Neural cell (in vitro differentiated cells): ENCODE data around the gene LSM14B. TPM values are rescaled to one million over a fixed set of nuclear protein-coding genes. Genes with fewer than 3 reads are reported as not detected.

Experiments
- H2AFZ ChIP-seq: fragments of 200-600, 300-800 bp; sonication (generic), shearing (Covaris generic); 2 replicates; pipeline ENCODE4 v1.6.0; 2014; ENCODE audit warnings: low read depth, mild to moderate bottlenecking, antibody characterized with exemption, low read length, moderate library complexity
- H3F3A ChIP-seq: fragments of 200-600 bp; shearing (Covaris generic); 2 replicates; pipeline ENCODE4 v1.6.1; 2016; ENCODE audit warnings: mild to moderate bottlenecking, moderate library complexity, mixed read lengths, antibody characterized with exemption, low read length; ENCODE audit not compliant: insufficient read depth, poor library complexity, severe bottlenecking
- H3K27ac ChIP-seq: fragments of 200-600, 300-800 bp; sonication (generic), shearing (Covaris generic); 2 replicates; pipeline ENCODE4 v1.5.1; 2014; ENCODE audit warnings: mild to moderate bottlenecking, low read length, moderate library complexity
- H3K27me3 ChIP-seq: fragments of 300-800, 200-600 bp; sonication (generic), shearing (Covaris generic); 2 replicates; pipeline ENCODE4 v1.6.0; 2014; ENCODE audit warnings: mild to moderate bottlenecking, low read depth, low read length, moderate library complexity; ENCODE audit not compliant: insufficient read depth
- H3K36me3 ChIP-seq: fragments of 300-800, 200-600 bp; sonication (generic), shearing (Covaris generic); 2 replicates; pipeline ENCODE4 v1.5.1; 2014; ENCODE audit warnings: mild to moderate bottlenecking, antibody characterized with exemption, low read length, moderate library complexity; ENCODE audit not compliant: insufficient read depth
- H3K4me2 ChIP-seq: fragments of 300-800, 200-600 bp; sonication (generic), shearing (Covaris generic); 2 replicates; pipeline ENCODE4 v1.6.0; 2014; ENCODE audit warnings: mild to moderate bottlenecking, low read length
- H3K4me3 ChIP-seq: fragments of 300-800, 200-600 bp; sonication (generic), shearing (Covaris generic); 2 replicates; pipeline ENCODE4 v1.5.1; 2014; ENCODE audit warnings: mild to moderate bottlenecking, low read length, moderate library complexity
- H3K79me2 ChIP-seq: fragments of 200-600 bp; shearing (Covaris generic); replicated peaks from 2 replicates; pipeline ENCODE4 v1.6.0; 2014; ENCODE audit warnings: mild to moderate bottlenecking, low read length, moderate library complexity; ENCODE audit not compliant: insufficient read depth
- H3K9ac ChIP-seq: fragments of 300-800, 200-600 bp; sonication (generic), shearing (Covaris generic); 2 replicates; pipeline ENCODE4 v1.6.1; 2016; ENCODE audit warnings: mild to moderate bottlenecking, low read length, mixed read lengths
- H3K9me2 ChIP-seq: fragments of 200-600 bp; shearing (Covaris generic); 2 replicates; pipeline ENCODE4 v1.6.1; 2016; ENCODE audit warnings: mild to moderate bottlenecking, low read length, mixed read lengths; ENCODE audit not compliant: insufficient read depth
- H3K9me3 ChIP-seq: fragments of 200-600, 300-800 bp; sonication (generic), shearing (Covaris generic); 2 replicates; pipeline ENCODE4 v1.6.1; 2016; ENCODE audit warnings: mild to moderate bottlenecking, mixed run types, low read length, moderate library complexity, mixed read lengths
- H4K20me1 ChIP-seq: fragments of 200-600 bp; shearing (Covaris generic); 2 replicates; pipeline ENCODE4 v1.6.1; 2016; ENCODE audit warnings: mild to moderate bottlenecking, mixed run types; ENCODE audit not compliant: insufficient read depth
- CTCF ChIP-seq: fragments of 450-650 bp; IDR thresholded peaks from 2 replicates; pipeline ENCODE4 v1.5.1; 2014; ENCODE audit warnings: antibody characterized with exemption, mild to moderate bottlenecking, moderate library complexity; ENCODE audit not compliant: poor library complexity, severe bottlenecking
- EP300 ChIP-seq: fragments of 450-650 bp; conservative IDR thresholded peaks from 2 replicates; pipeline ENCODE4 v1.6.1; 2014; ENCODE audit warnings: antibody characterized with exemption, mild to moderate bottlenecking, moderate library complexity; ENCODE audit not compliant: poor library complexity, severe bottlenecking
- EZH2 ChIP-seq: fragments of 200-600, 300-800 bp; shearing (Covaris generic), sonication (generic); IDR thresholded peaks from 2 replicates; pipeline ENCODE4 v1.6.1; 2014; ENCODE audit warnings: antibody characterized with exemption, low read length, borderline replicate concordance, mild to moderate bottlenecking; ENCODE audit not compliant: insufficient read depth, poor library complexity, severe bottlenecking
- MXI1 ChIP-seq: fragments of 450-650 bp; conservative IDR thresholded peaks from 2 replicates; pipeline ENCODE4 v1.6.1; 2014; ENCODE audit warnings: antibody characterized with exemption, mild to moderate bottlenecking; ENCODE audit not compliant: poor library complexity, severe bottlenecking
- POLR2AphosphoS5 ChIP-seq: IDR thresholded peaks from 2 replicates; pipeline ENCODE4 v1.6.1; 2012
- RAD21 ChIP-seq: fragments of 450-650 bp; conservative IDR thresholded peaks from 2 replicates; pipeline ENCODE4 v1.6.1; 2014; ENCODE audit warnings: antibody characterized with exemption, mild to moderate bottlenecking, moderate library complexity
- REST ChIP-seq: IDR thresholded peaks from 2 replicates; pipeline ENCODE4 v1.6.1; 2012; ENCODE audit warnings: borderline replicate concordance
- SMC3 ChIP-seq: fragments of 450-650 bp; conservative IDR thresholded peaks from 2 replicates; pipeline ENCODE4 v1.6.1; 2014; ENCODE audit warnings: antibody characterized with exemption, mild to moderate bottlenecking, moderate library complexity; ENCODE audit not compliant: poor library complexity
- TAF1 ChIP-seq: IDR thresholded peaks from 2 replicates; pipeline ENCODE4 v1.6.1; 2012; ENCODE audit warnings: low read depth
- polyA plus RNA-seq: library from polyadenylated mRNA; depleted of rRNA; stranded (reverse); fragments of >200 nt; gene quantifications from 2 replicates; pipeline ENCODE4 v1.2.3, GENCODE V29; 2014

Gene LSM14B
- polyA plus RNA-seq, 1 donor from 2014 or later = 213 TPM

GRCh38 chr20:62116558-62117361 lies 5.5 kb upstream of the LSM14B start:
- H3K9me3 ChIP-seq = no peaks in the 10 kb centered on the region
- no peak overlapping the region for H2AFZ ChIP-seq
- no peak overlapping the region for H3K9ac ChIP-seq
- TF ChIP-seq MXI1 (no peak), EP300 (no peak), REST (no peak), TAF1 (no peak), CTCF (no peak), SMC3 (no peak), RAD21 (no peak)
- peaks cover 2% of the 10 kb centered on the region for H3F3A ChIP-seq
- no peaks in the 10 kb centered on the region for H3K79me2 ChIP-seq
- no peaks in the 10 kb centered on the region for H3K36me3 ChIP-seq
- H3K27me3 ChIP-seq = no peaks in the 10 kb centered on the region
- no peak overlapping the region for H3K4me3 ChIP-seq
- no peak overlapping the region for H3K27ac ChIP-seq
- H4K20me1 ChIP-seq = no peaks in the 10 kb centered on the region
- no peaks in the 10 kb centered on the region for H3K9me2 ChIP-seq
- H3K4me2 ChIP-seq = no peak overlapping the region

GRCh38 chr20:62117362-62117646 lies 5.0 kb upstream of the LSM14B start:
- H3K79me2 ChIP-seq = no peaks in the 10 kb centered on the region
- H2AFZ ChIP-seq = no peak overlapping the region
- no peak overlapping the region for H3K27ac ChIP-seq
- no peaks in the 10 kb centered on the region for H4K20me1 ChIP-seq
- H3K4me2 ChIP-seq = no peak overlapping the region
- H3K9me2 ChIP-seq = no peaks in the 10 kb centered on the region
- no peak overlapping the region for H3K4me3 ChIP-seq
- TF ChIP-seq EZH2 (no peak), MXI1 (no peak), POLR2AphosphoS5 (no peak), EP300 (no peak), REST (no peak), SMC3 (no peak), CTCF (no peak), TAF1 (no peak)
- no peak overlapping the region for H3K9ac ChIP-seq
- peaks cover 2% of the 10 kb centered on the region for H3F3A ChIP-seq
- H3K9me3 ChIP-seq = no peaks in the 10 kb centered on the region
- no peaks in the 10 kb centered on the region for H3K27me3 ChIP-seq
- H3K36me3 ChIP-seq = no peaks in the 10 kb centered on the region
